Measurements from ENCODE around the gene PDZD4.
A peak's percentile ranks its signal among the peaks of the same experiment; 100 is the strongest.

PDZD4 gene

DNA sequence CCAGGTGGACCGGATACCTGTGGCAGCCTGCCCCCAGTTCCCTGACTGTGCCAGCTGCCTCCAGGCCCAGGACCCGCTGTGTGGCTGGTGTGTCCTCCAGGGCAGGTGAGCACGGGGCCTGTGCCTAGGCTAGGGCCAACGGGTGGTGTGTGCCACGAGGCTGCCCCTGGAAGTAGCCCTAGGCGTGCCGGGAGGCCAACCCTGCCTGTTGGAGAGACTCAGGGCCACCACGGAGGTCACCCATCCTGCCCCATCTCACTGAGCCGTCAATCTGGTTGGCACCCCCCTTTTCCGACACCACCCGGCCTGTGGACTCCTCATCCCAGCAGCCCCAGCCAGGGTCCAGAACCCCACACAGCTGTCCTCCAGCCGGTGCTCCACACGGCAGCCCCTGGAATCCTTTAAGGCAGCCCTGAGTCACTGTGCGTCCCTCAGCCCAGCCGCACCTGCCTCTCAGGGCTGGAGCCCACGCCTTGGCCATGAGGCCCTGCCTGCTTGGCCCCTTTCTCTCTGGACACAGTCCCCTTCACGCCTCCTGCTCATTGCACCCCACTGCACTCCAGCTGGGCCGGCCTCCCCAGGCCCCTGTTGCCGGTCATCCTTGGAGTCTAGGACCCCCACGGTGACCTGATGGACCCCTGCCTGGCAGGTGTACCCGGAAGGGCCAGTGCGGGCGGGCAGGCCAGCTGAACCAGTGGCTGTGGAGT is 61.0 kb downstream of the PDZD4 start:
- no peak for DNase-seq

DNA sequence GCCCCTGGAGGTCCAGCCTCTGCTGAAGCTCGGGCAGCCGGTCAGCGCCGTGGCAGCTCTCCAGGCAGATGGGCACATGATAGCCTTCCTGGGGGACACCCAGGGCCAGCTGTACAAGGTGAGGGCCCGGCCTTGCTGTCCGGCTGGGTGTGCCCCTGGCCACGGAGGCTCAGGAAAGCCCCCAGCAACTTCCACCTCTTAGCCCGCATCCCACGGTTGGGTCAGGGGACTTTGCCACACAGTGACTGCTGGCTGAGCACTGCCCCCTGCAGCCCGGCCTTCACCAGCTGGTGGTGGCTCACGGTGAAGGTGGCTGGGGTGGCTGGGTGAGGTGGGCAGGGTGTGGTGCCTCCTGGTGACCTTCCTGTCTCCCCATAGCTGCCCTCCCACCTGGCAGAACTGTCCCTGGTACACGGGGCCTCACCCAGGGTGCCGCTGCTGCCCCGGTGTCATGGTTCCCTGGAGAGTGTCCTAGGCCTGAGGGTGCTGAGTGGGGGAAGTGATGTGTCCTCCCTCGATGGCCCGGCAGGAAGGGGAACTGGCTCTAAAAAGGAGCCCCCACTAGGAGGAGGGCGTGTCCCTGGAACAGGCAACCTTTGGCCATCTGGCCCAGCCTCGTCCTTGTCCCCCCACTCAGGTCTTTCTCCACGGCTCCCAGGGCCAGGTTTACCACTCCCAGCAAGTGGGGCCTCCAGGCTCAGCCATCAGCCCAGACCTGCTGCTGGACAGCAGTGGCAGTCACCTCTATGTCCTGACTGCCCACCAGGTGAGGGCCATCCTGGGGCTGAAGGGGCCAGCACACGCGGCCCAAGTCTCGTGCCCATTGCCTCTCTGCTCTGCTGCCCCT is 61.8 kb downstream of the PDZD4 start:
- no peak for DNase-seq

DNA sequence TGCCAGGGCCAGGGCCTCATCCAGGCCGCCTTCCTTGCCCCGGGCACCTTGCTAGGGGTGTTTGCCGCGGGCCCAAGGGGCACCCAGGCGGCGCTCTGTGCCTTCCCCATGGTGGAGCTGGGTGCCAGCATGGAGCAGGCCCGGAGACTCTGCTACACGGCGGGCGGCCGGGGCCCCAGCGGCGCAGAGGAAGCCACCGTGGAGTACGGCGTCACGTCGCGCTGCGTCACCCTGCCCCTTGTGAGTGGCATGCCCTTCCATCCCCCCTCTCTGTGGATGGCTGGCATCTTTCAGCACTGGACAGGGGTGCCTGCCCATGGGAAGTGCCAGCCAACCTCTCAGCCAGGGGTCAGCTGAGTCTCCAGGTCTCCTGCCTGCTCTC is 62.7 kb downstream of the PDZD4 start:
- DNase-seq, result no peak

DNA sequence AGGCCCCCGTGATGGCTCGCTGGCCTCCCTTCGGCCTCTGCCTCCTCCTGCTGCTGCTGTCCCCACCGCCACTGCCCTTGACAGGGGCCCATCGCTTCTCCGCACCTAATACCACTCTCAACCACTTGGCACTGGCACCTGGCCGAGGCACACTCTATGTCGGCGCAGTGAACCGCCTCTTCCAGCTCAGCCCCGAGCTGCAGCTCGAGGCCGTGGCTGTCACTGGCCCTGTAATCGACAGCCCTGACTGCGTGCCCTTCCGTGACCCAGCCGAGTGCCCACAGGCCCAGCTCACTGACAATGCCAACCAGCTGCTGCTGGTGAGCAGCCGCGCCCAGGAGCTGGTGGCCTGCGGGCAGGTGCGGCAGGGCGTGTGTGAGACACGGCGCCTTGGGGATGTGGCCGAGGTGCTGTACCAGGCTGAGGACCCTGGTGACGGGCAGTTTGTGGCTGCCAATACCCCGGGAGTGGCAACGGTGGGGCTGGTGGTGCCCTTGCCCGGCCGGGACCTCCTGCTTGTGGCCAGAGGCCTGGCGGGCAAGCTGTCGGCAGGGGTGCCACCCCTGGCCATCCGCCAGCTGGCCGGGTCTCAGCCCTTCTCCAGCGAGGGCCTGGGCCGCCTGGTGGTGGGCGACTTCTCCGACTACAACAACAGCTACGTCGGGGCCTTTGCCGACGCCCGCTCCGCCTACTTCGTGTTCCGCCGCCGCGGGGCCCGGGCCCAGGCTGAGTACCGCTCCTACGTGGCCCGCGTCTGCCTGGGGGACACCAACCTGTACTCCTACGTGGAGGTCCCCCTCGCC is 63.3 kb downstream of the PDZD4 start:
- no peak for DNase-seq

DNA sequence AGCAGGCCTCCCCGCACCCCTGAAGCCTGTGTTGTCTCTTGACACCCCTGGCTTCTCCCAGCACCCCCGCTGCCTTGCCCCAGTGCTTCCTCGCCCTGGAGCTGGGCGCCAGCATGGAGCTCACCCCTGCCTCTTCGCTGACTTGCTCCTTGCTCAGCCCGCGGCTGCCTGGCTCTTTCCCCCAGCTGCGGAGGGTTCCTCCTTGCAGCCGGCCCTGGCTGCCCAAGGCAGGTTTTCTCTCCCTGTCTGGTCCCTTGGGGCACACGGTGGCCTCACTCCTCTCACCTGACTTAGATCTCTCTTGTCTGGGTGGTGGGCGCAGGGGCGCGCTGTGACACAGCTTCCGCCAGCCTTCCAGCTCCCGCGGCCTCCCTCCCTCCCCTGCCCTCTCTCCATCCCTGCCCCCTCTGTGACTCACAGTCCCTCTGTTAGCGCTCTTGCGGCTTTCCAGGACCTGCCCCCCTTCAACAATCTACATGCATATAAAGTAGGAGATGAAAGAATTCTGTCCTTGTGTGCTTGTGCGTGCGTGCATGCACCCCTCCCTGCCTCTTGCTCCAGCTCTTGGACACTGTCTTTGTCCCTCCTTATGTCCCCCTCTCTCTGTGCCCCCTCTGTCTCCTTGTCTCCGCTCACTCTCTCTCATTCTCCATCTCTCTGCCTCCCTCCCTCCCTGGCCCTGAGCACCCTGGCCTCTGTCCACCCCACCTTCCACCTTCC is 64.1 kb downstream of the PDZD4 start:
- DNase-seq, result no peak

DNA sequence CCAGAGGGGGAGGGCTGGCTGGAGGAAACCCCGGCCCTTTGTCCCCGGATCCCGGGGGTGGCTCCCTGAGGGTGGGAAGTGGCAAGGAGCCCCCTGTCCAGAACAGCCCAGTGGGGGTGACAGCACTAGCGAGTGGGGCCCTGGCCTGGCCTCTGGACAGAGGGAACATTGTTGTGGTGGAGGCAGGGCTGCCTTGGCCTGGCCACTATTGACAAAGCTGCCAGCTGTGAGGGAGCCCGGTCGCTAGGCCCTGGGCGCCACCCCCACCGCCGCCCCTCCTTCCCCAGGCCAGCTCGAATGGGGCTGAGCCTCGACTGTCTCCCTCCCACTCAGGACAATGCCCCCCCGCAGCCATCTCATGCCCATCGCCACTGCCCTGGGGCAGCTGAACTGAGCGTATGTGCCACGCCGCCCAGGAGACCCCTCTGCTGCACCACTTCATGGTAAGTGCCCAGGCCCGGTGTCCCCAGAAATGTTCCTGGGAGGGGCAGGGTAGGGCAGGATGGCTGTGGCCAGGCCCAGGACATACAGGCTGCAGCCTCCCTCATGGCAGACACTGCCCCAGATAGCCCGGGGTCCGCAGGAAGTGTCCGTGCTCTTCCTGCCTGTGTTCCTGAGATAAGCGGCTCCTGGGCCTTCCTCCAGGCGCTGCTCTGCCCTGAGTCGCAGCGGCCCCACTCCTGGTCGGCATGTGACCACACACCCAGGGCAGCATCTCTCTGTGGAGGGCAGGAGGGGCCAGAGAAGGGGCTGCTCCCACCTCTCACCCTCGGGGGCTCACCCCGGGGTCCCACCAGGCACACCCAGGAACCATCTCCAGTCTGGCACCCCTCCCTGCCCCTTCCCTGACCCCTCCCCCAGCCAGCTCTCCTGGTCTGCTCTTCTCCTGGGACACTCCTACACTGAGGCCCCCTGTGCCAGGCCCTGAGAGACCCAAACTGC is 64.9 kb downstream of the PDZD4 start:
- DNase-seq, result no peak

DNA sequence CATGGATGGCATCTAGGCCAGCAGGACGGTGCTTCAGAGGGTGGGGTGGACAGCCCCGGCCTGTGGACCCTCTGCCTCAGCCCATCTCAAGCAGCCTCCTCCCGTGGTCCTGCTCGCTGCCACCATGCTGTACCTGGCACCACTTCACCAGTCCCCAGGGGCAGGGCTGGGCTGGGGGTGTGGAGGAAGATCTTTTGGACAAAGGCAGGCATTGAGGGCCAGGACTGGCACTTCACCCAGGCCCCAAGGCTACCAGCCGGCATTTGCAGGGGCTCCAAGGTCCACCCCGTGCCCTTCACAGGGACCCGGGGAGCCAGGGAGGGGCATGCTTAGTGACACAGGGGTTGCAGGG is 65.6 kb downstream of the PDZD4 start:
- DNase-seq, result no peak

DNA sequence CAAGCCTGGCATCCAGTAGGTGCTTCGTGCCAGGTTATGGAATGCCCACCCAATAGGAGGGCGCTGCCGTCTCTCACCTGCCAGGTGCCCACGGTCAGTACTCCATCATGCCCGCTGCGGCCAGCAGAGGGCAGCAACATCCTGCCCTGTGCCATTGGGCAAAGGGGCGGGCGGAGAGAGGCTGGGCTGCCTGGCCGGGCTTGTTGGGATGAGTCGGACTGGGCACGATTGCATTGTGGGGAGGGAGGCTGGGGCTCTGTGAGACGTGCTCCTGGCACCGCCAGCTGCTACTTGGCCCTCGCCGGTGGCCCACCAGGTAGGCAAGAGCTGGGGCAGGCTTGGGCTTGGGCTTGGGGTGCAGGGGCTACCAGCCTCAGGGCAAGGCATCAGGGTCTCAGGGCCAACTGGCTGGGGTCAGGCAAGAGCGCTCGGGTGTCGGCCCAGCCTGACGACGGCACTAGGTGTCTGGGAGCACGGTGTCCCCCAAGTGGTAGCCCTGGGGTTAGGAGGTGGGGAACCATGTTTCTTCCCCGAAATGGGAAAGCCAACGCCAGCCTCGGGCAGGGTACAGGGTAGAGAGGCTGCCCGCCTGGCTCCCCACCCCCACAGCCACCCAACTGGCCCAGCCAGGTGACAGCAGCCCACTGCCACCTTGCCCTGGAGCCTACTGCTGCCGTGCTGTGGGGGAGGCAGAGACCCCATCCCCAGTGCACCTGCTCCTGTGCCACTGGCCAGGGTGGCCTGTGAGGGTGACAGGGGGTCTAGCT is 66.2 kb downstream of the PDZD4 start, which contains the start of gene PLXNB3:
TSS of gene PLXNB3 (plus strand) at position 261 of the 767 bp plus-strand sequence. CDS start 1,287 bp downstream, outside the sequence.
- peak; percentile 55 for DNase-seq

DNA sequence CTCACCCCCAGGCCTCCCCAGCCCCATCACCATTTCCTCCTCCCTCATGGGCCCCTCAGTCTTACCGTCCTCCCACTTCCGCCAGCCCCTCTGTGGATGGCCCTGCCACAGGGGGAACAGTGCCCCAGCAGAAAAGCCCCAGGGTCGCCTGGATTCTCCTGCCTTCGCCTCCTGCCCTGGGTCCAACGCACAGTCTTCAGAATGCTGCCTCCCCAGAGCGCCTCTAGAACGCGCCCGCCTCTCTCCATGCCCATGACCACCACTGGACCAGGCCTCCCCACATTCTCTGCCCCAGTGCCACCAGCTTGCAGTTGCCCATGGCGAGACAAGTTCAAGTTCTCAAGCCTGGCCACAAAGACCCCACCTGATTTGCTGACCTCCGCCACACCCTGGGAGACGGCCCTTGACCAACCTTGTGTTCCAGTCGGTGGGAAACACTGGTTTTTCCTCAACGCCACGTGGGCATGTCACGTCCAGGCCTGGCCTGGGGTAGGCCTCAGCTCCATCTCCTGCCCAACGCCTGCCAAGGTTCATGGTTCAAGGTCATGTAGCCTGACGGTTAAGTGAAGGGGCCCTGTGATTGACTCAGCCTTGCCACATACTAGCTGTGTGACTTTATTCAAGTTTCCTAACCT is 66.9 kb downstream of the PDZD4 start:
- DNase-seq, result no peak

DNA sequence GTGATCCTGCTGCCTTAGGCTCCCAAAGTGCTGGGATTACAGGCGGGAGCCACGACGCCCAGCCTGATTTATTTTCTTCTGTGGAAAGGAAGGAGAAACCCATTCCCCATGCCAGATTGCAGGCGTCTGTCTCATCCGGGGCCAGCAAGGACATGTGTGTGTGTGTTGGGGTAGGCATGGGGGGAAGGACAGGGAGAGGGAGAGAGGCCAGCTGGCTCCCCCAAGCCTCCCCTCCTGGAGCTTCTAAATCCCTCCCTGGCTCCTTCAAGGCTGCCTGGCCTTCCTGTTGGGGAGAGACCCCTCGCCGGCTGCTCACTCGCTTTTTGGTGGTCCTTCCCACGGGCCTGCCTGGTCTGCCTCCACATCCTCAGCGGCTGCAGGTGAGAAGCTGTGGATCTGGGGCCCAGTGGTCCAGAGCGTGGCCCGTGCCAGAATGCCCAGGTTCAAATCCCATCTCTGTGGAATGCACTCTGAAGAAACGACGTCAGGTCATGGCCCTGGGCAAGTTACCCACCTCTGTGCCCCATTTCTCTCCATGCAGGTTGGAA is 67.6 kb downstream of the PDZD4 start:
- no peak for DNase-seq

DNA sequence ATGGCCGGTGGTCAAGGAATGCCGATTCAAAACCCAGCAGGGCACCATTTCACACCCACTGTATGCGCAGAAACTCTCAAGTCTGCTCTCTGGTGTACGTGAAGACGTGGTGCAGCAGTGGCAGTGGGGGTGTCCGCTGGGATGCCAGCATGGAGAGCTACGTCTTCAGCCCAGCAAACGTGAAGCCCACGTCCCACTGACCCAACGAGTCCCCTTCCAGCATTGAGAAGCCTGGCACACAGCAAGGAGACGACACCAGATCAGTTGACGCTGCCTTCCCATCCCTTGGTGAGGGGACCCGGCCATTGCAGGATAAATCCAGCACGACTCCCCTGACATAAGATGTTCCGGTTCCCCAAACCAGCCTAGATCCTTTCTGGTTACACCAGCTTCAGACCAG is 68.5 kb downstream of the PDZD4 start:
- DNase-seq, result no peak

DNA sequence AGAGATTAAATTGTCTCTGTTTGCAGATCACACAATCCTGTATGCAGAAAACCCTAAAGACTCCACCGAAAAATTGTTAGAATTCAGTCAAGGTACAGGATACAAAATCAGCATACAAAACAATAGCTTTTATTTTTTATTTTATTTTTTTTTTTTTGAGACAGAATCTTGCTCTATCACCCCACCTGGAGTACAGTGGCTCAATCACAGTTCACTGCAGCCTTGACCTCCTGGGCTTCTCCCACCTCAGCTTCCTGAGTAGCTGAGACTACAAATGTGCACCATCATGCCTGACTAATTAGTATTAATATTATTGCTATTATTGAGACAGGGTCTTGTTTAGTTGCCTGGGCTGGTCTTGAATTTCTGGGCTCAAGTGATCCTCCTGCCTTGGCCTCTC is 75.2 kb downstream of the PDZD4 start:
- DNase-seq, result no peak

Measured in activated effector memory CD4-positive, alpha-beta T cell treated with Interleukin-2 at 50 U/mL for 16 hours (primary cell).